ENCODE results near the gene RAB6A. TPM values are rescaled to one million over a fixed set of nuclear protein-coding genes. Genes with fewer than 3 reads are reported as not detected.
A peak's percentile ranks its signal among the peaks of the same experiment; 100 is the strongest.

Gene RAB6A
- 100 to 1,000 TPM in 3 of 4 donors, 10 to 100 TPM in 1; 89.7 to 182 (median 113) TPM for total RNA-seq

DNA sequence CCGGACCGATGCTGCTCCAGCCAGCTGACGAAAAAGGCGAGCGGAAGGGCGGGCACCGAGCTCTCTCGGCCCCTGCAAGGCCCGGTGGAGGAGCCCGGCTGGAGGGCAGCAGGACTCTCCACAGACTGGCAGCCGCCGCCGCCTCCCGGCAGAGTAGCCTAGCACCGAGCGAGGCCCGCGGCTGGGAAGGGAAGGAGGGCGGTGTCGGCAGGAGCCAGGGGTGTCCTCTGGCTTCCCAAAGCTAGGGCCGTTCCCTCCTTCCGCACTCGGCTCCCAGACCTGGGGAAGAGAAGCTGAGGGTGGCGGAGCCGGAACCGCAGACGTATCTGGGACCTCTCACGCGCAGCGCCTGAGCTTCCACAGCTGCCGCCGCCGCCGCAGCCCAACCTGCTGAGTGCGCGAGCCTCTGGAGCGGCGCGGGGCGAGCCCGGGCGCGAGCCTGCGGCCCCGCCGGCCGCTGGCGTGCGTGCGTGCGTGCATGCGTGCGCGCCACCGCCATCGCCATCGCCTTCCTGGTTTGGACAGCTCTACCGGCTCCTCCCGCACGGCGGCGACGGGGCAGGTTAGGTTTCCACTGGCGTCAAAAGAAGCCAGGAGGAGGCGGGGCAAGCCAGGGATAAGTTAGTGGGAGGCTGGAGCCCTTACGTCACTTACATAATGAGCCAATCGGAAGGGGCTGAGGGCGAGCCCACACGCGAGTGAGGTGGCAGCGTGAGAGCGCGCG lies at the start of gene RAB6A:
Gene RAB6A (minus strand): TSS at position 396 of the 724 bp plus-strand sequence. CDS start 439 bp downstream, outside the sequence.
- peak; percentile 100 for DNase-seq (ENCODE audit: low spot score in 2 of 2)
- 1% methylated on average over 18 of the region's 74 CpGs for WGBS
- Histone ChIP-seq H3K27ac (peak within 1 kb of the TSS; percentile 95), H3K36me3 (no peaks in the 10 kb centered on the region), H3K27me3 (no peaks in the 10 kb centered on the region), H3K4me1 (peaks cover 37% of the 10 kb centered on the region), H3K9me3 (no peaks in the 10 kb centered on the region), H3K4me3 (peak within 1 kb of the TSS; percentile 91)
- TF ChIP-seq POLR2A (IDR thresholded peaks at IDR 0.05) (peak; percentile 89 to 90), POLR2AphosphoS5 (IDR thresholded peaks at IDR 0.05) (peak in 2 of 3 donors; percentile 45 to 61), CTCF (IDR thresholded peaks at IDR 0.05) (peak; percentile 35 to 43), EP300 (IDR thresholded peaks at IDR 0.05) (no peak)

DNA sequence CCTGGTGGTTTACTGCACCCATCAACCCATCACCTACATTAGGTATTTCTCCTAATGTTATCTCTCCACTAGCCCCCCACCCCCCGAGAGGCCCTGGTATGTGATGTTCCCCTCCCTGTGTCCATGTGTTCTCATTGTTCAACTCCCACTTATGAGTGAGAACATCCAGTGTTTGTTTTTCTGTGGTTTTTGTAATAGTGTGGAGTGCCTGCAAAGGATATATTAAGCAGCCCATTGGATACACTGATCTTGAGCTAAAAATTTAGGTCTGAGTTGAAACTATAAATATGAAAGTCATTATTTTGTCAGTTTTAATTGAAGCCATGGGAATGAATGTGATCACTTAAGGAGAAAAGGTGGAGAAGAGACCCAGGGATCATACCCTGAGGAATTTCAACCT lies 49.8 kb upstream of the RAB6A start:
- H3K36me3 ChIP-seq = peaks cover 15% of the 10 kb centered on the region
- H3K9me3 ChIP-seq = no peaks in the 10 kb centered on the region
- no peak overlapping the region for H3K4me3 ChIP-seq
- no peaks in the 10 kb centered on the region for H3K27me3 ChIP-seq
- DNase-seq (ENCODE audit: low spot score in 2 of 2) = no peak
- 100% methylated on average over 1 of the region's 1 CpG for WGBS
- no peak overlapping the region for H3K27ac ChIP-seq
- TF ChIP-seq EP300 (IDR thresholded peaks at IDR 0.05) (no peak), CTCF (IDR thresholded peaks at IDR 0.05) (no peak), POLR2AphosphoS5 (IDR thresholded peaks at IDR 0.05) (no peak), POLR2A (IDR thresholded peaks at IDR 0.05) (no peak)
- no peaks in the 10 kb centered on the region for H3K4me1 ChIP-seq

DNA sequence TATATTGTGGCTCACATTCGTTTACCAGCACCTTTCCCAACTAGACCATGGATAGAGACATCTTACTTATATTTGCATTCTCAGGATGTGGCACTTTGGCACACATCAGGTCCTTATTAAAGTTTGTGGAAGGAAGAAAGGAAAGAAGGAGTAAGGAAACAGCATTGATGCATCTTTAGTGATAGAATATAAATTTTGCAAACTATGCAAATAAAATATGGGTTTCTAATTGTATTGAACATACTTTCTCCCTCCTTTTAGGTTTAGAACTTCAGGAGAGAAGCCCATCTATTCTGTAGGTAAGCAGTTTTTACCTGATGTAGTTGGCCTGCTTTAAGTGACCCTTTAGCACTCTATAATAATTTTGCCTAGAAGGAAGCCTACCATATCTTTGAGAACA lies 47.2 kb upstream of the RAB6A start:
- TF ChIP-seq POLR2AphosphoS5 (IDR thresholded peaks at IDR 0.05) (no peak), EP300 (IDR thresholded peaks at IDR 0.05) (no peak), CTCF (IDR thresholded peaks at IDR 0.05) (no peak), POLR2A (IDR thresholded peaks at IDR 0.05) (no peak)
- Histone ChIP-seq H3K36me3 (peaks cover 16% of the 10 kb centered on the region), H3K4me3 (no peak overlapping the region), H3K9me3 (no peaks in the 10 kb centered on the region), H3K27ac (no peak overlapping the region), H3K4me1 (no peaks in the 10 kb centered on the region), H3K27me3 (no peaks in the 10 kb centered on the region)
- WGBS = 83% methylated on average over 1 of the region's 1 CpG
- no peak for DNase-seq (ENCODE audit: low spot score in 2 of 2)

DNA sequence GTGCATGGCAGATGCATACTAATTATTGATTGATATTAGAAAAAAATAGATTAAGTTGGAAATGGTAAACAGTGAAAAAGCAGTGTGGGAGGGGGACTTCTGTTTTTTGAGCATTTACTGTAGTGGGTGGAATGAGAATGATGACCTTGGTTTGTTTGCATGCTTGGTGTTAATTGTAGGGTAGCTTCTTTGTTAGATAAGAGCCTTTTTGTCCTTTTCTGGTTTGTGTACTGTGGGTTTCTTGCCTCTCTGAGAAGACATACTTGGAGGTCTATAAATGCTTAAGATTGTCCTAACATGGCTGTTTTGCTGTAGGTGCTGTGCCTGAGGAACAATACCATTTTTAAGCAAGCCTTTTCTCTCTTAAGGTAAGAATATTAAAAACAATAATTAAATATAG lies 43.8 kb upstream of the RAB6A start:
- TF ChIP-seq POLR2AphosphoS5 (IDR thresholded peaks at IDR 0.05) (no peak), CTCF (IDR thresholded peaks at IDR 0.05) (no peak)
- no peak for DNase-seq (ENCODE audit: low spot score in 2 of 2)
- Histone ChIP-seq H3K9me3 (no peaks in the 10 kb centered on the region), H3K36me3 (peaks cover 16% of the 10 kb centered on the region), H3K4me3 (no peak overlapping the region), H3K4me1 (no peaks in the 10 kb centered on the region), H3K27ac (no peak overlapping the region), H3K27me3 (no peaks in the 10 kb centered on the region)

DNA sequence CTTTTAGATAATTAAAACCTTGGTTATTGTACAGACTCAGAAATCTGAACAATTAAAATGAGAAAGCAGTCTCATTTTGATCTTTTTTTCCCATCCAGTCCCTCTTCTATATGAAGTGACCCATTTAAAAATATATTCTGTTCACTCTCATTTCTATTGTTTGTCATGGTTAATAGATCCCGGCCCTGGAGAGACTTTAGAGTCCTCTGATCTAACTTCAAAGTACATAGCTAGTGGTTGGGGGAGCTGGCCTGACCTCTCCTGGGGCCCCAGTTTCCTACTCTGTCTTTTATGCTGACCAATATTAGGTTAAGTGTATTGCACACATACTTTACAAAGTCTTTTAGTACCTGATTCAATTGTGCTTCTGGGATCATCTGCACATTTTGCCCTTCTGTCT lies 40.3 kb upstream of the RAB6A start:
- no peak for DNase-seq (ENCODE audit: low spot score in 2 of 2)
- no peak overlapping the region for H3K27ac ChIP-seq
- no peaks in the 10 kb centered on the region for H3K27me3 ChIP-seq
- no peaks in the 10 kb centered on the region for H3K9me3 ChIP-seq
- no peaks in the 10 kb centered on the region for H3K4me1 ChIP-seq
- H3K4me3 ChIP-seq = no peak overlapping the region
- 69% methylated on average over 1 of the region's 1 CpG for WGBS
- no peak for TF ChIP-seq CTCF (IDR thresholded peaks at IDR 0.05)
- TF ChIP-seq EP300 (IDR thresholded peaks at IDR 0.05) = no peak
- no peak for TF ChIP-seq POLR2AphosphoS5 (IDR thresholded peaks at IDR 0.05)
- TF ChIP-seq POLR2A (IDR thresholded peaks at IDR 0.05) = no peak
- H3K36me3 ChIP-seq = peaks cover 8% of the 10 kb centered on the region
